Common myeloid progenitor, CD34-positive (primary cell): Measurements from ENCODE around the gene MYRFL.

ENCODE experiments used
- CTCF ChIA-PET: fragments of 350-600 bp; sonication (Branson Sonifier 250); formaldehyde crosslinking; loops from one replicate; lab custom pipeline; 2021; ENCODE audit warnings: antibody characterized with exemption; lab: Charles Lee
- POLR2A ChIA-PET: fragments of 350-600 bp; sonication (Branson Sonifier 250); formaldehyde crosslinking; loops from one replicate; lab custom pipeline; 2021; ENCODE audit warnings: antibody characterized with exemption; lab: Charles Lee
- DNase-seq, 3 donors: peaks; one replicate each; pipeline versions ENCODE4 v3.0.0 to v3.0.0-alpha.2; 2013
- H3K27ac ChIP-seq, 2 experiments: 1 replicate in 1 of 2; 2 replicates in 1 of 2; pipeline ENCODE4 v1.7.0; 2013; ENCODE audit warnings: inconsistent platforms in 2 of 2, low read length in 2 of 2, mild to moderate bottlenecking in 2 of 2, low read depth in 1 of 2, moderate library complexity in 1 of 2; ENCODE audit not compliant: severe bottlenecking in 2 of 2, insufficient read depth in 1 of 2, poor library complexity in 1 of 2
- H3K27me3 ChIP-seq, 5 experiments: replicated peaks in 2 of 5; 1 replicate in 3 of 5; 2 replicates in 2 of 5; pipeline versions ENCODE4 v1.6.1 to v1.7.0; 2013; ENCODE audit warnings: low read length in 4 of 5, mild to moderate bottlenecking in 2 of 5, moderate library complexity in 2 of 5, inconsistent platforms in 1 of 5; ENCODE audit not compliant: insufficient read depth in 5 of 5, control insufficient read depth in 4 of 5
- H3K36me3 ChIP-seq, 4 experiments: 1 replicate in 2 of 4; 2 replicates in 2 of 4; pipeline versions ENCODE4 v1.6.1 to v1.7.0; 2013; ENCODE audit warnings: low read length in 3 of 4, control low read depth in 1 of 4, mild to moderate bottlenecking in 1 of 4; ENCODE audit not compliant: control insufficient read depth in 4 of 4, insufficient read depth in 4 of 4
- H3K4me1 ChIP-seq, 4 experiments: 1 replicate in 3 of 4; 2 replicates in 1 of 4; pipeline versions ENCODE4 v1.6.1 to v1.7.1; 2013; ENCODE audit warnings: low read length in 3 of 4, mild to moderate bottlenecking in 3 of 4, control low read depth in 1 of 4, inconsistent platforms in 1 of 4, moderate library complexity in 1 of 4; ENCODE audit not compliant: control insufficient read depth in 4 of 4, insufficient read depth in 4 of 4; ENCODE audit errors: control extremely low read depth in 1 of 4
- H3K4me3 ChIP-seq, 7 experiments: 1 replicate in 4 of 7; 2 replicates in 3 of 7; pipeline versions ENCODE4 v1.5.1 to v1.7.0; 2013; ENCODE audit warnings: mild to moderate bottlenecking in 7 of 7, low read length in 6 of 7, moderate library complexity in 6 of 7, inconsistent platforms in 2 of 7, low read depth in 2 of 7, control low read depth in 1 of 7; ENCODE audit not compliant: insufficient read depth in 4 of 7, control insufficient read depth in 1 of 7; ENCODE audit errors: extremely low read depth in 1 of 7
- H3K9me3 ChIP-seq, 5 experiments: 1 replicate in 4 of 5; 2 replicates in 1 of 5; pipeline versions ENCODE4 v1.6.1 to v1.7.1; 2013; ENCODE audit warnings: low read length in 4 of 5, mild to moderate bottlenecking in 2 of 5, inconsistent platforms in 1 of 5, low read depth in 1 of 5, moderate library complexity in 1 of 5; ENCODE audit not compliant: control insufficient read depth in 4 of 5, insufficient read depth in 2 of 5; ENCODE audit errors: control extremely low read depth in 1 of 5
- WGBS: methylation state at CpG from one replicate; pipeline ENCODE4 v1.1.5; 2013; ENCODE audit not compliant: insufficient coverage; 5-methylcytosine and 5-hydroxymethylcytosine counted together

The MYRFL gene

DNA sequence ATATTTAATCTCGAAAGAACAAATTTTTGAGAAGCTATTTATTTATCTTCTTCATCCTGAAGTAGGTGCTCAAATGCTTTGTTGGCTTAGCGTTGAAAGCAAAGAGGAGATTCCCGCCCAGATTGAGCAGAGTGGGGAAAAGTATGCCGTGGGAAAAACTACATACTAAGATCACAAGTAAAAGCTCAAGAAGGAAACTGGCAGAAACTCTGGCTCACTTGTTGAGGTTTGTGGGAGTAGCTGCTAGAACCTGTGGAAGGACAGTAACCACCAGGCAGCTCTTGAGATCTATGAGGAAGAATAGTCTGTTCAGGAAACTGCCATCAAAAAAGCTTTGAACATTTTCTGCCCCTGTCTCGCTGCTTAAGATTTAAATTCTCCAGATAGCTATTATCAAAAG lies 3.9 kb downstream of the MYRFL start:
- no peak for DNase-seq
- H3K4me1 ChIP-seq: peaks cover 0 to 4% (median 0%) of the 10 kb centered on the region in 4 experiments
- H3K4me3 ChIP-seq: no peak overlapping the region
- H3K27ac ChIP-seq: no peak overlapping the region
- peaks cover 0 to 2% (median 0%) of the 10 kb centered on the region in 5 experiments for H3K27me3 ChIP-seq
- ChIA-PET POLR2A (no interaction called here), CTCF (no interaction called here)
- no peaks in the 10 kb centered on the region for H3K36me3 ChIP-seq
- 90% methylated on average over 4 of the region's 5 CpGs for WGBS
- no peaks in the 10 kb centered on the region for H3K9me3 ChIP-seq

DNA sequence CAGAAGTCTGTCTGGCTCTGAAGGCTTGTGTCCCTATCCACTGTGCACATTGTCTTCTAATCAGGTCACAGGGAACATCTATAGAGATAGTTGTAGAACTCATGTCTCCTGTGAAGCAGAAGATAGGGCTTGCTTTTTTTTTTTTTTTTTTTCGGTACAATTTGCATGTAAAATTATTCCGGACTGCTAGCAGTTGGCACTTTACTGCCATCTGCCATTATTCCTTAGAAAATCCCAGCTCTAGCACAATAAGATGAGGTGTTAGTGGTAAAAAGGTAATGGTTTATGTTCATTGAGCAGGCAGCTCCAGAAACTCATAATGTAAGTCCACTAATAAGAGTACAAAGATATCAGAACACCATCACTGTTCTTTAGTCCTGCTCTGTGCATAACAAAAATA lies 8.7 kb downstream of the MYRFL start:
- Histone ChIP-seq H3K36me3 (no peaks in the 10 kb centered on the region), H3K27ac (no peak overlapping the region), H3K27me3 (peaks cover 0 to 3% (median 0%) of the 10 kb centered on the region in 5 experiments), H3K9me3 (no peaks in the 10 kb centered on the region), H3K4me1 (peaks cover 0 to 4% (median 0%) of the 10 kb centered on the region in 4 experiments), H3K4me3 (no peak overlapping the region)
- ChIA-PET CTCF (no interaction called here), POLR2A (no interaction called here)
- DNase-seq: no peak
- no CpG with 5 or more reads among the region's 2 CpGs for WGBS

DNA sequence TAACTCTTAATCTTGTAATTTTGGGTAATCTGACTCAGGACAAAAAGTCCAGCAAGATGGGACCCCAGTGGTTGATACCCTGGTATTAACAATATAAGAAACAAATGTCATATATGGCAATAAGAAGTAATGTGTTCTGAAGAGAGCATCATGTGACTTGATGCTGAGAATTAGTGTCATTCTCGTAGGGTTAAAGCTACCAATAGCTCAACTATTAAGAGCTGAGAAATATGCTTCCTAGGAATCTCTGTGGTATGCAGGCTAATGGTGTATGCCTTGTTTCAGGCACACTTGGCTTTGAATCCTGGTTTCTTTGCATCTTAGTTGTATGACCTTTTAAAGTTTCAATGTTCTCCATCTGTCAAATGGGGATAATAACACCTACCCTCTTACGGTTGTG lies 9.1 kb downstream of the MYRFL start:
- Histone ChIP-seq H3K9me3 (no peaks in the 10 kb centered on the region), H3K27ac (no peak overlapping the region), H3K4me1 (peaks cover 0 to under 1% (median 0%) of the 10 kb centered on the region in 4 experiments), H3K27me3 (peaks cover 0 to 3% (median 0%) of the 10 kb centered on the region in 5 experiments), H3K36me3 (no peaks in the 10 kb centered on the region), H3K4me3 (no peak overlapping the region)
- ChIA-PET CTCF (no interaction called here), POLR2A (no interaction called here)
- 100% methylated on average over 1 of the region's 2 CpGs for WGBS
- DNase-seq: no peak

DNA sequence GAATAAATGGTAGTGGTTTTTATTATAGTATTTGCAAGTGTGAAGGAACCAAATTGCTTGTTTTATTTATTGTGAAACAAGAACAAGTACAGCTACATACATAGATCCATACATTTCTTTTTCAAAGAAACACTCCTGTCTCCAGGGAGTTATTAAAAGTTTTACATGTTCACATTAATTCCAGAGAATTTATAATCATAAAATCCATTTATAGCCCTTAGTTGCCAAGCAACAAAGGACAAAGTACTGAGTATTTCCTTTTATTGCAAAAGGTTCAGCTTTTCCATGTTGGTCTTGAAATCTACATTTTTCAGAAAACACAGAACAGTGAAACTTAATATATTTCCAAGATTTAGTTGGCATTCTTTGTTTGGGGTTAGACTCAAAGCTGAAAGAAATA lies 9.5 kb downstream of the MYRFL start:
- Histone ChIP-seq H3K4me3 (no peak overlapping the region), H3K9me3 (no peaks in the 10 kb centered on the region), H3K36me3 (no peaks in the 10 kb centered on the region), H3K27me3 (peaks cover 0 to 3% (median 0%) of the 10 kb centered on the region in 5 experiments), H3K27ac (no peak overlapping the region), H3K4me1 (no peaks in the 10 kb centered on the region)
- ChIA-PET POLR2A (no interaction called here), CTCF (no interaction called here)
- DNase-seq: no peak

DNA sequence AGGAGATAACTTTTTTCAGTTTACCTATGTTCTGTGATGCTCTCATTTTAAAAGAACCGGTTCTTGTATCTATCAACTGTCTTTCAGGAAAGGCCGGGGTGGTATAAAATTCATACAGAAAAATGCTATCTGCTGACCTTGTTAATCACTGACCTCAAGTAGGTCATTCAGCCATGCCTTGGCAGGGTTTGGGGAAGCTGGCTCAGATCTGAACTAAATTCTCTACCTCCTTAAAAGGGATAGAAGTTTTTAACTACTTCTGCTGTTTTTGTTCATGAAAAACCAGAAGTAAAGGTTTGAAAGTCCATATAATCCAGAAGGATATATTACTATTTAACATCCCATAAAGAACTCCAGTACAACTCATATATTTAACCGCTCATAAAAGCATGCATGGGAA lies 10.1 kb downstream of the MYRFL start:
- no peak overlapping the region for H3K4me3 ChIP-seq
- no peaks in the 10 kb centered on the region for H3K36me3 ChIP-seq
- no peaks in the 10 kb centered on the region for H3K9me3 ChIP-seq
- ChIA-PET POLR2A (no interaction called here), CTCF (no interaction called here)
- H3K27ac ChIP-seq: no peak overlapping the region
- 100% methylated on average over 2 of the region's 3 CpGs for WGBS
- DNase-seq: no peak
- peaks cover 0 to 3% (median 0%) of the 10 kb centered on the region in 5 experiments for H3K27me3 ChIP-seq
- H3K4me1 ChIP-seq: no peaks in the 10 kb centered on the region

DNA sequence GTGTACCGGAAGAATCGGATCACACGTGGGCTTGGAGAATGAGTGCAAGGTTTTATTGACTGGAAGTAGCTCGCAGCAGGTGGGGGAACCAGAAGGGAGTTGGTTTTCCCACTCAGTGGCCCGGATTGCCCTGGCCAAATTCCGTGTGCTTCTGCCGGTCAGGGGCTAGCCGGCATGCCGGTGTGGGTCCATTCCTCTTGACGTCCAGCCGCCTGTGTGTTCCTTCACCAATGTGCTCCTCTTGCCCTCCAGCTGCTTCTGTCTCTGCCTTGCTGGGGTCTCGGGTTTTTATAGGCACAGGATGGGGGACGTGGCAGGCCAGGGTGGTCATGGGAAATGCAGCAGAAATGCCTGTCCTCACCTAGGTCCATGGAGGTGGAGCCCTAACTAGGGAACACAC lies 11.0 kb downstream of the MYRFL start:
- 99% methylated on average over 11 of the region's 13 CpGs for WGBS
- Histone ChIP-seq H3K27me3 (peaks cover 0 to 3% (median 0%) of the 10 kb centered on the region in 5 experiments), H3K27ac (no peak overlapping the region), H3K4me1 (no peaks in the 10 kb centered on the region), H3K9me3 (no peaks in the 10 kb centered on the region), H3K4me3 (no peak overlapping the region), H3K36me3 (no peaks in the 10 kb centered on the region)
- POLR2A ChIA-PET: no interaction called here
- no peak for DNase-seq
- CTCF ChIA-PET: no interaction called here

DNA sequence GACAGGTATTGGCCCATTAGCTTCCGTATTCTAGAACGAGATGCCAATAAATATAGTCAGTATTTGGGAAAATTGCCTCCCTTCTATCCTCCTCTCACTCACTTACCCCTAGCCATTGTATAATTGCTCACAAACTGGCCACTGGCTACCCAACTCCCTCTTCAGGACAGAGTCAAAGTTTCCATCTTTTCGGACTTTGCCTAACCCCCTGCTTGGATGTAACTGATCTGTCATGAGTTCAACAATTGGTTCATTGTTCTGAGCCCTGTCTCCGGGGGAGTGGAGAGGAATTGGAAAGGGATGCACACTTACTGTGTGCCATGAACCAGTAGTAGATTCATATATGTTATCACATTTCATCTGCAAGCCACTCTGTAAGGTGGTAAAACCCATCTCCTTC lies 12.2 kb downstream of the MYRFL start:
- Histone ChIP-seq H3K4me3 (no peak overlapping the region), H3K27me3 (peaks cover 0 to 3% (median 0%) of the 10 kb centered on the region in 5 experiments), H3K27ac (no peak overlapping the region), H3K9me3 (no peaks in the 10 kb centered on the region), H3K36me3 (no peaks in the 10 kb centered on the region), H3K4me1 (no peaks in the 10 kb centered on the region)
- POLR2A ChIA-PET: no interaction called here
- no peak for DNase-seq
- 95% methylated on average over 3 of the region's 4 CpGs for WGBS
- CTCF ChIA-PET: no interaction called here
